Natural killer cell (primary cell): ENCODE measurements around the gene LAS1L. TPM values are rescaled to one million over a fixed set of nuclear protein-coding genes. Genes with fewer than 3 reads are reported as not detected.
"Not testable (repeated sequence)": the region's sequence is repeated elsewhere in the genome, so short reads cannot be mapped to it uniquely, and the experiment has no call there.

Source experiments
- ATAC-seq, 3 donors: fragments of 150-1000 bp in 2 of 3; fragments of 200-7000 bp in 1 of 3; cut with Tn5 transposase; 1 replicate in 1 of 3; 2 replicates in 2 of 3; pipeline ENCODE4 v1.10.0; 2021; ENCODE audit warnings: mild to moderate bottlenecking in 2 of 3, moderate library complexity in 2 of 3
- DNase-seq, 2 donors: peaks; one replicate each; pipeline versions ENCODE4 v3.0.0 to v3.0.0-alpha.2; 2013 to 2021; ENCODE audit warnings: mixed read lengths in 1 of 2
- H3K27ac ChIP-seq: one replicate; pipeline ENCODE4 v1.5.1; 2013; ENCODE audit warnings: mild to moderate bottlenecking, low read length
- H3K27me3 ChIP-seq: one replicate; pipeline ENCODE4 v1.6.1; 2013; ENCODE audit warnings: low read length; ENCODE audit not compliant: control insufficient read depth, insufficient read depth
- H3K36me3 ChIP-seq: one replicate; pipeline ENCODE4 v1.6.1; 2013; ENCODE audit warnings: low read length; ENCODE audit not compliant: control insufficient read depth, insufficient read depth
- H3K4me1 ChIP-seq: one replicate; pipeline ENCODE4 v1.6.1; 2013; ENCODE audit warnings: low read length; ENCODE audit not compliant: control insufficient read depth, insufficient read depth
- H3K4me3 ChIP-seq: one replicate; pipeline ENCODE4 v1.5.1; 2013; ENCODE audit warnings: low read length
- H3K9me3 ChIP-seq: one replicate; pipeline ENCODE4 v1.6.1; 2013; ENCODE audit warnings: low read length; ENCODE audit not compliant: control insufficient read depth, insufficient read depth
- H3K27ac Mint-ChIP-seq, 2 donors: one replicate each; pipeline ENCODE4 v1.8.0; 2022; ENCODE audit warnings: mild to moderate bottlenecking in 2 of 2, mixed read lengths in 2 of 2, moderate library complexity in 1 of 2
- H3K27me3 Mint-ChIP-seq, 2 donors: one replicate each; pipeline ENCODE4 v1.8.0; 2022; ENCODE audit warnings: low read depth in 2 of 2, mixed read lengths in 2 of 2
- H3K36me3 Mint-ChIP-seq: one replicate; pipeline ENCODE4 v1.8.0; 2022; ENCODE audit warnings: mixed read lengths
- H3K4me1 Mint-ChIP-seq, 2 donors: one replicate each; pipeline ENCODE4 v1.8.0; 2022; ENCODE audit warnings: mixed read lengths in 2 of 2
- H3K4me3 Mint-ChIP-seq: one replicate; pipeline ENCODE4 v1.8.0; 2022; ENCODE audit warnings: mild to moderate bottlenecking, moderate library complexity, mixed read lengths
- H3K9me3 Mint-ChIP-seq, 2 donors: one replicate each; pipeline ENCODE4 v1.8.0; 2022; ENCODE audit warnings: mixed read lengths in 2 of 2
- CTCF ChIP-seq: fragments of 200-600 bp; IDR thresholded peaks from one replicate; pipeline ENCODE4 v1.8.0; 2022; ENCODE audit warnings: antibody characterized with exemption
- WGBS: methylation state at CpG from one replicate; pipeline ENCODE4 v1.1.7; 2013; ENCODE audit warnings: missing lambda C conversion rate; ENCODE audit not compliant: insufficient coverage; 5-methylcytosine and 5-hydroxymethylcytosine counted together
- intact Hi-C: fragments of 100-400 bp; cut with micrococcal nuclease; formaldehyde crosslinking; loops from one replicate; pipeline ENCODE4 v1.14.2; 2022
- total RNA-seq, 4 donors: library from RNA; stranded (reverse); fragments of 120-200 nt in 1 of 4; gene quantifications; one replicate each; pipeline versions ENCODE4 v1.2.3 to v1.2.4, GENCODE V29; 2013 to 2022

LAS1L gene
- total RNA-seq, 3 donors from 2014 or later (not counting 1 experiment from before 2014, with no cell fraction given): 37.6 to 42.7 (median 40.7) TPM

DNA sequence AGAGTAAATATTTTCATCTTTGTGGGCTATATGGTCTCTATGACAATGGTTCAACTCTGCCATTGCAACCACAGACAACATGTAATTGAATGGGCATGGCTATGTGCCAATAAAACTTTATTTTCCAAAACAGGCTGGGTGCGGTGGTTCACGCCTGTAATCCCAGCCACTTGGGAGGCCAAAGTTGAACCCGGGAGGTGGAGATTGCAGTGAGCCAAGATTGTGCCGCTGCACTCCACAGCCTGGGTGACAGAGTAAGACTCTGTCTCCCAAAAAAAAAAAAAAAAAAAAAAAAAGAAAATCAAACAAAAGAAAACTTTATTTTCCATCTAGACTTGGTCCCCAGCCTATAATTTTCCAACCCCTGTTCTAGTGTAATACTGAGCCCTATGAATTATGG, 38.4 kb upstream of the LAS1L start:
- DNase-seq (no peak), ATAC-seq (no peak)
- Histone ChIP-seq H3K9me3 (no peaks in the 10 kb centered on the region), H3K27ac (no peak overlapping the region), H3K4me1 (no peaks in the 10 kb centered on the region), H3K4me3 (no peak overlapping the region), H3K27me3 (no peaks in the 10 kb centered on the region), H3K36me3 (no peaks in the 10 kb centered on the region)
- Mint-ChIP-seq H3K27me3 (peaks cover 0 to 6% of the 10 kb centered on the region in 2 donors), H3K4me1 (no peaks in the 10 kb centered on the region), H3K27ac (no peak overlapping the region), H3K9me3 (no peaks in the 10 kb centered on the region), H3K36me3 (no peaks in the 10 kb centered on the region), H3K4me3 (no peak overlapping the region)
- intact Hi-C loops: no loop called here
- WGBS: 90% methylated on average over 3 of the region's 4 CpGs
- TF ChIP-seq CTCF: no peak

GRCh38 chrX:65562850-65563249, 28.3 kb upstream of the LAS1L start:
- intact Hi-C loops, ATAC-seq, H3K36me3 Mint-ChIP-seq, H3K27ac Mint-ChIP-seq, H3K4me1 Mint-ChIP-seq, H3K4me3 Mint-ChIP-seq, H3K4me1 ChIP-seq, H3K9me3 Mint-ChIP-seq, H3K36me3 ChIP-seq, H3K4me3 ChIP-seq, H3K27me3 ChIP-seq, DNase-seq, H3K9me3 ChIP-seq, H3K27ac ChIP-seq: not testable (repeated sequence)
- no CpG with 5 or more reads among the region's 1 CpG for WGBS
- peaks cover 6 to 48% of the 10 kb centered on the region in 2 donors for H3K27me3 Mint-ChIP-seq

- H3K4me1 Mint-ChIP-seq: no peaks in the 10 kb centered on the region
- no peaks in the 10 kb centered on the region for H3K9me3 Mint-ChIP-seq
- H3K27me3 ChIP-seq: no peaks in the 10 kb centered on the region
- peaks cover 3 to 37% of the 10 kb centered on the region in 2 donors for H3K27me3 Mint-ChIP-seq
- H3K9me3 ChIP-seq: no peaks in the 10 kb centered on the region
- TF ChIP-seq CTCF: no peak
- no peak overlapping the region for H3K27ac ChIP-seq
- 94% methylated on average over 62 of the region's 62 CpGs for WGBS
- DNase-seq (no peak), ATAC-seq (no peak)
- no peaks in the 10 kb centered on the region for H3K36me3 Mint-ChIP-seq
- no peaks in the 10 kb centered on the region for H3K36me3 ChIP-seq
- no peak overlapping the region for H3K4me3 Mint-ChIP-seq
- H3K27ac Mint-ChIP-seq: no peak overlapping the region
- H3K4me1 ChIP-seq: no peaks in the 10 kb centered on the region
- intact Hi-C loops: no loop called here
- no peak overlapping the region for H3K4me3 ChIP-seq
Measured at GRCh38 chrX:65551489-65552339, 17.1 kb upstream of the LAS1L start.

GRCh38 chrX:65551086-65551485, 16.5 kb upstream of the LAS1L start:
- no peak overlapping the region for H3K27ac Mint-ChIP-seq
- DNase-seq: no peak
- 94% methylated on average over 16 of the region's 16 CpGs for WGBS

More at GRCh38 chrX:65551086-65551485, 16.5 kb upstream of the LAS1L start:
- H3K9me3 ChIP-seq: no peaks in the 10 kb centered on the region
- no peak for ATAC-seq
- H3K36me3 Mint-ChIP-seq: no peaks in the 10 kb centered on the region
- no peaks in the 10 kb centered on the region for H3K36me3 ChIP-seq
- intact Hi-C loops: no loop called here
- no peaks in the 10 kb centered on the region for H3K4me1 ChIP-seq
- H3K4me1 Mint-ChIP-seq: no peaks in the 10 kb centered on the region
- H3K4me3 ChIP-seq: no peak overlapping the region
- no peak for TF ChIP-seq CTCF
- no peak overlapping the region for H3K27ac ChIP-seq
- H3K4me3 Mint-ChIP-seq: no peak overlapping the region
- no peaks in the 10 kb centered on the region for H3K9me3 Mint-ChIP-seq
- H3K27me3 Mint-ChIP-seq: peaks cover 3 to 35% of the 10 kb centered on the region in 2 donors
- no peaks in the 10 kb centered on the region for H3K27me3 ChIP-seq
